ENCODE results near the gene ICE1. TPM values are rescaled to one million over a fixed set of nuclear protein-coding genes. Genes with fewer than 3 reads are reported as not detected.
"Not testable (repeated sequence)": the region's sequence is repeated elsewhere in the genome, so short reads cannot be mapped to it uniquely, and the experiment has no call there.

The ICE1 gene
- total RNA-seq, 1 donor from 2014 or later: 37.8 TPM

DNA sequence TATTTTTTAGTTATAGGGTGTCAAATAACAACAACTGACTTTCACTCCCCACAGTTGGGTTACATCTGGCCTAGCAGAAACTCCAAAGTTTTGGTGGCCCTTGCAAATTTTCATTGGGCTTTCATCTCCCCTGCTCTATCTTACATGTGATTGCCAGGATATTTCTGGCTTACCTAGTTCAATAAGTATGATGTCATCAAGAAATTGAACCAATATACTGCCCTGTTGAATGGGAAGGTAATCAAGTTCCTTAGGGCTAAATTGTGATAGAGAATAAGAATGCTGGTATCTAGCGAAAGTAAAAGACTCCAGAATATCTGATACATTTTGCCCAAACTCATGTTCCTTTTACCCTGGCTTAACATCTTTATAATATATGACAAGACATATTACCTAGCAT lies 17.0 kb upstream of the ICE1 start:
- Mint-ChIP-seq H3K9me3 (no peaks in the 10 kb centered on the region), H3K4me1 (ENCODE audit: unreplicated experiment) (peaks cover 8% of the 10 kb centered on the region), H3K36me3 (no peaks in the 10 kb centered on the region), H3K27me3 (peaks cover 3% of the 10 kb centered on the region), H3K4me3 (no peak overlapping the region), H3K27ac (no peak overlapping the region)
- TF ChIP-seq, protein P1, sequence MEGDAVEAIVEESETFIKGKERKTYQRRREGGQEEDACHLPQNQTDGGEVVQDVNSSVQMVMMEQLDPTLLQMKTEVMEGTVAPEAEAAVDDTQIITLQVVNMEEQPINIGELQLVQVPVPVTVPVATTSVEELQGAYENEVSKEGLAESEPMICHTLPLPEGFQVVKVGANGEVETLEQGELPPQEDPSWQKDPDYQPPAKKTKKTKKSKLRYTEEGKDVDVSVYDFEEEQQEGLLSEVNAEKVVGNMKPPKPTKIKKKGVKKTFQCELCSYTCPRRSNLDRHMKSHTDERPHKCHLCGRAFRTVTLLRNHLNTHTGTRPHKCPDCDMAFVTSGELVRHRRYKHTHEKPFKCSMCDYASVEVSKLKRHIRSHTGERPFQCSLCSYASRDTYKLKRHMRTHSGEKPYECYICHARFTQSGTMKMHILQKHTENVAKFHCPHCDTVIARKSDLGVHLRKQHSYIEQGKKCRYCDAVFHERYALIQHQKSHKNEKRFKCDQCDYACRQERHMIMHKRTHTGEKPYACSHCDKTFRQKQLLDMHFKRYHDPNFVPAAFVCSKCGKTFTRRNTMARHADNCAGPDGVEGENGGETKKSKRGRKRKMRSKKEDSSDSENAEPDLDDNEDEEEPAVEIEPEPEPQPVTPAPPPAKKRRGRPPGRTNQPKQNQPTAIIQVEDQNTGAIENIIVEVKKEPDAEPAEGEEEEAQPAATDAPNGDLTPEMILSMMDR (conservative IDR thresholded peaks at IDR 0.05): no peak
- no peak for DNase-seq (ENCODE audit: extremely low spot score, unreplicated experiment)

DNA sequence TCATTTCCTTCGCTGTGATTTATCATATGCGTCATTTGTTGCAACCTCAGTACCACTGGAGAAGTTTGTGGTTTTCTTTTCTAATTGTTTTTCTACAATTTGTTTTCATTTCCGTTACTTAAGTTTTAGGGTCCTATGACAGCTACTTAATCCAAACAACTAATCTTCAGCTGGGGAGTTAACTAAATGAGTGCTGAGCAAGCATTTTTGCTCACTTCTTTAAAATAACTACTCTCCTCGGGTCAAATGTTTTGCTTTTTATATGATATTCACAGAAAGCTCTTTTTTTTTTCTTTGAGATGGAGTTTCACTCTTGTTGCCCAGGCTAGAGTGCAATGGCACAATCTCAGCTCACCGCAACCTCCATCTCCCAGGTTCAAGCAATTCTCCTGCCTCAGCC lies 14.6 kb upstream of the ICE1 start:
- TF ChIP-seq, protein P1 (conservative IDR thresholded peaks at IDR 0.05): no peak
- H3K9me3 Mint-ChIP-seq: no peaks in the 10 kb centered on the region
- peaks cover 4% of the 10 kb centered on the region for H3K4me1 Mint-ChIP-seq (ENCODE audit: unreplicated experiment)
- H3K4me3 Mint-ChIP-seq: no peak overlapping the region
- H3K27me3 Mint-ChIP-seq: no peaks in the 10 kb centered on the region
- no peak for DNase-seq (ENCODE audit: extremely low spot score, unreplicated experiment)
- H3K27ac Mint-ChIP-seq: no peak overlapping the region
- no peaks in the 10 kb centered on the region for H3K36me3 Mint-ChIP-seq

DNA sequence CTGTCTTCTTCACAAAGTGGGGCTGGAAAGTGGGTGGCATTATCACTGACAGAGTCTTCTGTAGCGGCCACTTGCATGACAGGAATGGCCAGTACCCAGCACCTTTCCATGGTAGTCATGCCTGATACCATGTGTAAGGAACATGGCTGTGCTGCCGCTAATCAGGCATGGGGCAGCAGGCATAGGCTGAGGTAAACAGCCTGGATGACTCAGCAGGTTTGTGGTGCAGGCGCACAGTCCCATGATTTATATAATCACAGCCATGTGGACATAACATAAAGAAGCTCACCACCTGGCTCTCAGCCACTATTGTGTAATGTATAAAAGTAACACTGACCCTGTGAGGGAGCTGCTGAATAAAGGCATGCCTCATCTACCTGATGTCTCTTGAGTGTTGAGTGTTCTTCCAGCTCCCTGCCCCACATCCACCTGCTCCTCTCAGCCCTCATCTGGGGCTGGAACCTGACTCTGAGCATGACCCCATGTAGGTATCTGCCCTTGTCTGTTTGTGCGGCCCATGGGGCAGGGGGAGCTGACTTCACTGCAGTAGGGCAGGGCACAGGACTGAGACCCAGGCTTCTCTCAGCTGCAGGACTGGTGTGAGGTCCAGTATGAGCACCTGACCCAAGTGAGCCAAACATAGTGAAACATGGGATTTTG lies 13.2 kb upstream of the ICE1 start:
- Mint-ChIP-seq H3K4me1 (ENCODE audit: unreplicated experiment) (no peaks in the 10 kb centered on the region), H3K4me3 (no peak overlapping the region), H3K36me3 (no peaks in the 10 kb centered on the region), H3K9me3 (no peaks in the 10 kb centered on the region), H3K27me3 (no peaks in the 10 kb centered on the region), H3K27ac (no peak overlapping the region)
- TF ChIP-seq, protein P1 (conservative IDR thresholded peaks at IDR 0.05): no peak
- DNase-seq (ENCODE audit: extremely low spot score, unreplicated experiment): no peak

GRCh38 chr5:5413856-5414255 lies 8.6 kb upstream of the ICE1 start:
- not testable (repeated sequence) for H3K27me3 Mint-ChIP-seq; DNase-seq (ENCODE audit: extremely low spot score, unreplicated experiment); H3K27ac Mint-ChIP-seq; H3K4me1 Mint-ChIP-seq (ENCODE audit: unreplicated experiment); H3K9me3 Mint-ChIP-seq; H3K36me3 Mint-ChIP-seq; H3K4me3 Mint-ChIP-seq

DNA sequence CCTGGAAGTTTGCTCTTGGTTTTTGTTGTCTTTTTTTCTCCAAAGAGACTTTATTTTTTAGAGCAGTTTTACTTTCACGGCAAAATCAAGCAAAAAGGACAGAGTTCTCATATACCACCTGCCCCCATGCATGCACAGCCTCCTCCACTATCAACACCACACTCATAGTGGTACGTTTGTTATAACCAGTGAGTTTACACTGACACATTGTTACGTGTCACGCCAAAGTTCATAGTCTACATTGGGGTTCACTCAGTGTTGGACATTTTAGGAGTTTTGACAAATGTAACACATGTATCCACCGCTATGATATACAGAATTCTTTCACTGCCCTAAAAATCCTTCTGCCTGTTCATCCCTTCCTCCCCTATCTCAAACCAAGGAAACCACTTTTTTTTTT lies 7.5 kb upstream of the ICE1 start:
- Mint-ChIP-seq H3K4me3 (no peak overlapping the region), H3K4me1 (ENCODE audit: unreplicated experiment) (peaks cover 10% of the 10 kb centered on the region), H3K27ac (no peak overlapping the region), H3K36me3 (peaks cover 3% of the 10 kb centered on the region), H3K9me3 (no peaks in the 10 kb centered on the region), H3K27me3 (no peaks in the 10 kb centered on the region)
- no peak for DNase-seq (ENCODE audit: extremely low spot score, unreplicated experiment)
- TF ChIP-seq, protein P1 (conservative IDR thresholded peaks at IDR 0.05): no peak

- Mint-ChIP-seq H3K9me3 (no peaks in the 10 kb centered on the region), H3K36me3 (peaks cover 3% of the 10 kb centered on the region), H3K4me1 (ENCODE audit: unreplicated experiment) (peaks cover 19% of the 10 kb centered on the region), H3K27ac (no peak overlapping the region), H3K4me3 (no peak overlapping the region), H3K27me3 (no peaks in the 10 kb centered on the region)
- DNase-seq (ENCODE audit: extremely low spot score, unreplicated experiment): no peak
- TF ChIP-seq, protein P1 (conservative IDR thresholded peaks at IDR 0.05): no peak
These were observed 5.7 kb upstream of the ICE1 start for GRCh38 chr5:5416733-5417132.
